ENCODE data around the gene PCGF3.

GRCh38 chr4:657834-658667 is 47.6 kb upstream of the PCGF3 start:
- no peak for TF ChIP-seq CTCF (IDR thresholded peaks at IDR 0.05; ENCODE audit: low read depth, low read length, missing input control)
- TF ChIP-seq REST (IDR thresholded peaks at IDR 0.05): no peak
- TF ChIP-seq FOXA1 (IDR thresholded peaks at IDR 0.05): no peak
